ENCODE results near the gene NFIX. TPM values are rescaled to one million over a fixed set of nuclear protein-coding genes. Genes with fewer than 3 reads are reported as not detected.
"Not testable (repeated sequence)": the region's sequence is repeated elsewhere in the genome, so short reads cannot be mapped to it uniquely, and the experiment has no call there.

Gene NFIX
- polyA plus RNA-seq, 1 donor (not counting 4 experiments of a cell fraction or from before 2014, with no cell fraction given), result 5.2 TPM

- H3K9me3 ChIP-seq (ENCODE audit: control insufficient read depth, low read depth, low read length), result no peaks in the 10 kb centered on the region
- DNase-seq (ENCODE audit: low read depth, low spot score), result no peak
- FAIRE-seq, result no peak
- H3K9ac ChIP-seq (ENCODE audit: control insufficient read depth, extremely low read depth, insufficient read depth, low read length), result peak overlapping the region; percentile 90
- peaks cover 2% of the 10 kb centered on the region for H3K9me1 ChIP-seq (ENCODE audit: control insufficient read depth, extremely low read depth, insufficient read depth, low read length)
- H3K79me2 ChIP-seq (ENCODE audit: control insufficient read depth, insufficient read depth, low read length), result peaks cover 37% of the 10 kb centered on the region
- peaks cover 26% of the 10 kb centered on the region for H3K4me1 ChIP-seq (ENCODE audit: control insufficient read depth, extremely low read depth, insufficient read depth, low read length)
- H3K36me3 ChIP-seq (ENCODE audit: control insufficient read depth in 2 of 2, extremely low read depth in 1 of 2, insufficient read depth in 2 of 2, low read length in 2 of 2), result peaks cover 18% of the 10 kb centered on the region in 2 experiments
- no peaks in the 10 kb centered on the region for H3K27me3 ChIP-seq (ENCODE audit: control insufficient read depth, extremely low read depth, insufficient read depth, low read length)
- no peak overlapping the region for H2AFZ ChIP-seq (ENCODE audit: control insufficient read depth, low read length)
- no peak for TF ChIP-seq EZH2 (IDR thresholded peaks at IDR 0.05; ENCODE audit: low read length)
- TF ChIP-seq, protein P1, sequence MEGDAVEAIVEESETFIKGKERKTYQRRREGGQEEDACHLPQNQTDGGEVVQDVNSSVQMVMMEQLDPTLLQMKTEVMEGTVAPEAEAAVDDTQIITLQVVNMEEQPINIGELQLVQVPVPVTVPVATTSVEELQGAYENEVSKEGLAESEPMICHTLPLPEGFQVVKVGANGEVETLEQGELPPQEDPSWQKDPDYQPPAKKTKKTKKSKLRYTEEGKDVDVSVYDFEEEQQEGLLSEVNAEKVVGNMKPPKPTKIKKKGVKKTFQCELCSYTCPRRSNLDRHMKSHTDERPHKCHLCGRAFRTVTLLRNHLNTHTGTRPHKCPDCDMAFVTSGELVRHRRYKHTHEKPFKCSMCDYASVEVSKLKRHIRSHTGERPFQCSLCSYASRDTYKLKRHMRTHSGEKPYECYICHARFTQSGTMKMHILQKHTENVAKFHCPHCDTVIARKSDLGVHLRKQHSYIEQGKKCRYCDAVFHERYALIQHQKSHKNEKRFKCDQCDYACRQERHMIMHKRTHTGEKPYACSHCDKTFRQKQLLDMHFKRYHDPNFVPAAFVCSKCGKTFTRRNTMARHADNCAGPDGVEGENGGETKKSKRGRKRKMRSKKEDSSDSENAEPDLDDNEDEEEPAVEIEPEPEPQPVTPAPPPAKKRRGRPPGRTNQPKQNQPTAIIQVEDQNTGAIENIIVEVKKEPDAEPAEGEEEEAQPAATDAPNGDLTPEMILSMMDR (optimal IDR thresholded peaks at IDR 0.05 in 1 of 3, IDR thresholded peaks at IDR 0.05 in 1 of 3, conservative IDR thresholded peaks at IDR 0.05 in 1 of 3; ENCODE audit: extremely low read depth in 1 of 3, insufficient read depth in 2 of 3, low read length in 3 of 3), result no peak
- H3K4me3 ChIP-seq (ENCODE audit: control insufficient read depth in 2 of 3, extremely low read depth in 1 of 3, insufficient read depth in 2 of 3, low read depth in 1 of 3, low read length in 3 of 3), result peak overlapping the region; percentile 84 to 92 (median 89)
- dilution Hi-C loops (cut with MboI; ENCODE audit: extremely low pct_ligation_motif_present, low sequenced_read_pairs), result no loop called here
- H3K27ac ChIP-seq (ENCODE audit: control insufficient read depth, insufficient read depth, low read length), result peak overlapping the region; percentile 80
- H4K20me1 ChIP-seq (ENCODE audit: control insufficient read depth, extremely low read depth, insufficient read depth, low read length), result no peaks in the 10 kb centered on the region
- peak overlapping the region; percentile 93 for H3K4me2 ChIP-seq (ENCODE audit: control insufficient read depth, extremely low read depth, insufficient read depth, low read depth, low read length)
Measured at GRCh38 chr19:12955996-12956395, 39.3 kb upstream of the NFIX start.

DNA sequence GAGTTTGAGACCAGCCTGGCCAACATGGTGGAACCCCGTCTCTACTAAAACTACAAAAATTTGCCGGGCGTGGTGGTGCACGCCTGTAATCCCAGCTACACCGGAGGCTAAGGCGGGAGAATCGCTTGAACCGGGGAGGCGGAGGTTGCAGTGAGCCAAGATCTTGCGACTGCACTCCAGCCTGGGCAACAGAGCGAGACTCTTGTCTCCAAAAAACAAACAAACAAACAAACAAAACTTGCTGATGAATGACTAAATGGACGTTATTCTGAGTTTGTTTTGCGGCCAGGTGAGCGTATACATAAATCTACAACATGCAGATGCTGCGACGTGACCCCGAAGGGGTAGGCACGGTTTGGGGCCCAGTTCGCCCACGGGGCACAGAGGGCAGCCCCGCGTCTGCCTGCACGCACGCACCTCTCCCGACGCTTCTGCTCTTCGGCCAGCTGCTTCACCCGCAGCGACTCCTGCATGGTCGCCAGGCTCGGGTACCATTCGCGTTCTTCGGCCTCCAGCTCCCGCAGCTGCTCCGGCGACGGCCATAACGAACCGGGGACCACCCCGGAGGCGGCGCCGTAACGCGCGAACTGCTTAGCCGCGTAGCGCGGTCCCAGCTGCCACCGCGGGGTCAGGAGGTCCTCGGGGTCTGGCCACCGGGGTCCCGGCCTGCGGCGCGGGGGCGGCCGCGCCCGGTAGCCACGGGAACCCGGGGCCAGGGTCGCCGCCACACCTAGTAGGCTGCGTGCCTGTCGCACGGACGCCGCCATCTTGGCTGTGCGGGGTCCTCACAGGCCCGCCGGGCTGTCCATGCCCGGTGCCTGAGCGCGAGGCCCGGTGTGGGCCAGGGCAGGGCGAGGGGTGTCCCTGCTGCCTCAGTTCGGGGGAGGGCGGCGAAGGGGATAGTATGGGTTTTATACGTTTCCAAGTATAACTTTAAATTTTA, 38.6 kb upstream of the NFIX start, which contains the start of gene GADD45GIP1:
GADD45GIP1 (minus strand) TSS at position 778 of the 943 bp plus-strand sequence; CDS start at position 767, 11 bp downstream.
- TF ChIP-seq, protein P1 (optimal IDR thresholded peaks at IDR 0.05 in 1 of 3, IDR thresholded peaks at IDR 0.05 in 1 of 3, conservative IDR thresholded peaks at IDR 0.05 in 1 of 3; ENCODE audit: extremely low read depth in 1 of 3, insufficient read depth in 2 of 3, low read length in 3 of 3), result no peak
- TF ChIP-seq EZH2 (IDR thresholded peaks at IDR 0.05; ENCODE audit: low read length), result no peak
- no peak for FAIRE-seq
- no peak for DNase-seq (ENCODE audit: low read depth, low spot score)
- dilution Hi-C loops (cut with MboI; ENCODE audit: extremely low pct_ligation_motif_present, low sequenced_read_pairs), result no loop called here
- Histone ChIP-seq H3K36me3 (ENCODE audit: control insufficient read depth in 2 of 2, extremely low read depth in 1 of 2, insufficient read depth in 2 of 2, low read length in 2 of 2) (peaks cover 14% of the 10 kb centered on the region in 2 experiments), H3K27me3 (ENCODE audit: control insufficient read depth, extremely low read depth, insufficient read depth, low read length) (no peaks in the 10 kb centered on the region), H3K27ac (ENCODE audit: control insufficient read depth, insufficient read depth, low read length) (peak within 1 kb of the TSS; percentile 80), H3K9ac (ENCODE audit: control insufficient read depth, extremely low read depth, insufficient read depth, low read length) (peak within 1 kb of the TSS; percentile 90), H3K9me3 (ENCODE audit: control insufficient read depth, low read depth, low read length) (no peaks in the 10 kb centered on the region), H3K4me2 (ENCODE audit: control insufficient read depth, extremely low read depth, insufficient read depth, low read depth, low read length) (peak within 1 kb of the TSS; percentile 93), H3K79me2 (ENCODE audit: control insufficient read depth, insufficient read depth, low read length) (peaks cover 37% of the 10 kb centered on the region), H3K4me1 (ENCODE audit: control insufficient read depth, extremely low read depth, insufficient read depth, low read length) (peaks cover 26% of the 10 kb centered on the region), H2AFZ (ENCODE audit: control insufficient read depth, low read length) (peak within 1 kb of the TSS; percentile 88), H3K4me3 (ENCODE audit: control insufficient read depth in 2 of 3, extremely low read depth in 1 of 3, insufficient read depth in 2 of 3, low read depth in 1 of 3, low read length in 3 of 3) (peak within 1 kb of the TSS; percentile 84 to 92 (median 89)), H3K9me1 (ENCODE audit: control insufficient read depth, extremely low read depth, insufficient read depth, low read length) (peaks cover 2% of the 10 kb centered on the region), H4K20me1 (ENCODE audit: control insufficient read depth, extremely low read depth, insufficient read depth, low read length) (no peaks in the 10 kb centered on the region)

- H3K9me1 ChIP-seq (ENCODE audit: control insufficient read depth, extremely low read depth, insufficient read depth, low read length); dilution Hi-C loops (cut with MboI; ENCODE audit: extremely low pct_ligation_motif_present, low sequenced_read_pairs); H3K9me3 ChIP-seq (ENCODE audit: control insufficient read depth, low read depth, low read length); DNase-seq (ENCODE audit: low read depth, low spot score); H4K20me1 ChIP-seq (ENCODE audit: control insufficient read depth, extremely low read depth, insufficient read depth, low read length); H3K27me3 ChIP-seq (ENCODE audit: control insufficient read depth, extremely low read depth, insufficient read depth, low read length); FAIRE-seq: not testable (repeated sequence)
- Histone ChIP-seq H3K27ac (ENCODE audit: control insufficient read depth, insufficient read depth, low read length) (peak overlapping the region; percentile 80), H3K79me2 (ENCODE audit: control insufficient read depth, insufficient read depth, low read length) (peaks cover 37% of the 10 kb centered on the region), H2AFZ (ENCODE audit: control insufficient read depth, low read length) (peak overlapping the region; percentile 88), H3K4me1 (ENCODE audit: control insufficient read depth, extremely low read depth, insufficient read depth, low read length) (peaks cover 26% of the 10 kb centered on the region), H3K9ac (ENCODE audit: control insufficient read depth, extremely low read depth, insufficient read depth, low read length) (peak overlapping the region; percentile 90), H3K36me3 (ENCODE audit: control insufficient read depth in 2 of 2, extremely low read depth in 1 of 2, insufficient read depth in 2 of 2, low read length in 2 of 2) (peaks cover 9 to 14% of the 10 kb centered on the region in 2 experiments), H3K4me3 (ENCODE audit: control insufficient read depth in 2 of 3, extremely low read depth in 1 of 3, insufficient read depth in 2 of 3, low read depth in 1 of 3, low read length in 3 of 3) (peak overlapping the region; percentile 84 to 92 (median 89)), H3K4me2 (ENCODE audit: control insufficient read depth, extremely low read depth, insufficient read depth, low read depth, low read length) (peak overlapping the region; percentile 41)
Measured at GRCh38 chr19:12957389-12957952, 37.8 kb upstream of the NFIX start.
